ENCODE results near the gene MAD1L1.

MAD1L1 gene

DNA sequence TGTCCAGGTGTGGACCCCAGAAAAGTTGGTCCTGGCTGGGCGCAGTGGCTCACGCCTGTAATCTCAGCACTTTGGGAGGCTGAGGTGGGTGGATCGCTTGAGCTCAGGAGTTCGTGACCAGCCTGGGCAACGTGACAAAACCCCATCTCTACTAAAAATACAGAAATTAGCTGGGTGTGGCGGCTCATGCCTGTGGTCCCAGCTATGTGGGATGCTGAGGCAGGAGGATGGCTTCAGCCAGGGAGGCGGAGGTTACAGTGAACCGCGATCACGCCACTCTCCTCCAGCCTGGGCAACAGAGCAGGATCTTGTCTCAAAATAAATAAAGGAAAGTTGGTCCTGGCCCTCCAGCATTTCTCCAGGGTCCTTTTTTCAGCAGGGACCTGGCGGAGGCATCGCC is 10.7 kb upstream of the MAD1L1 start:
- no peak overlapping the region for H3K14ac ChIP-seq (ENCODE audit: low read length)
- WGBS (ENCODE audit: extremely low coverage, insufficient coverage, insufficient read length) = no CpG with 5 or more reads among the region's 12 CpGs
- no peak overlapping the region for H2BK12ac ChIP-seq (ENCODE audit: low read length)
- H2BK5ac ChIP-seq (ENCODE audit: low read depth, low read length, poor library complexity) = no peak overlapping the region
- peaks cover 8 to 9% of the 10 kb centered on the region in 2 experiments for H3K4me1 ChIP-seq (ENCODE audit: control insufficient read depth in 1 of 2, insufficient read depth in 2 of 2, low read length in 2 of 2)
- H3K27me3 ChIP-seq (ENCODE audit: insufficient read depth, low read length) = no peaks in the 10 kb centered on the region
- no peak for DNase-seq
- no peak overlapping the region for H3K4me2 ChIP-seq (ENCODE audit: low read length)
- H3K36me3 ChIP-seq (ENCODE audit: control insufficient read depth in 1 of 2, insufficient read depth in 2 of 2, low read length in 2 of 2) = peaks cover 15% of the 10 kb centered on the region in 2 experiments
- no peak overlapping the region for H3K18ac ChIP-seq (ENCODE audit: low read length)
- peaks cover 9% of the 10 kb centered on the region for H3K79me1 ChIP-seq (ENCODE audit: low read length)
- H3K9ac ChIP-seq (ENCODE audit: low read length) = no peak overlapping the region
- no peak overlapping the region for H4K12ac ChIP-seq (ENCODE audit: low read depth, low read length)
- no peak overlapping the region for H3K4me3 ChIP-seq (ENCODE audit: low read depth, low read length)
- H2BK120ac ChIP-seq (ENCODE audit: insufficient read depth, low read length, poor library complexity) = no peak overlapping the region
- H4K91ac ChIP-seq (ENCODE audit: low read depth, low read length) = no peak overlapping the region
- no peak overlapping the region for H3K27ac ChIP-seq (ENCODE audit: low read depth, low read length)
- H2AFZ ChIP-seq (ENCODE audit: insufficient read depth, low read length, poor library complexity) = no peak overlapping the region
- no peak overlapping the region for H4K8ac ChIP-seq (ENCODE audit: low read depth, low read length)
- no peak overlapping the region for H3K23ac ChIP-seq (ENCODE audit: low read length)
- H2AK5ac ChIP-seq (ENCODE audit: low read length) = no peak overlapping the region
- H3K79me2 ChIP-seq (ENCODE audit: control insufficient read depth, insufficient read depth, low read length, poor library complexity) = peaks cover 6% of the 10 kb centered on the region
- H3K9me3 ChIP-seq (ENCODE audit: insufficient read depth, low read depth, low read length) = no peaks in the 10 kb centered on the region
- H3K4ac ChIP-seq (ENCODE audit: low read depth, low read length) = no peak overlapping the region

DNA sequence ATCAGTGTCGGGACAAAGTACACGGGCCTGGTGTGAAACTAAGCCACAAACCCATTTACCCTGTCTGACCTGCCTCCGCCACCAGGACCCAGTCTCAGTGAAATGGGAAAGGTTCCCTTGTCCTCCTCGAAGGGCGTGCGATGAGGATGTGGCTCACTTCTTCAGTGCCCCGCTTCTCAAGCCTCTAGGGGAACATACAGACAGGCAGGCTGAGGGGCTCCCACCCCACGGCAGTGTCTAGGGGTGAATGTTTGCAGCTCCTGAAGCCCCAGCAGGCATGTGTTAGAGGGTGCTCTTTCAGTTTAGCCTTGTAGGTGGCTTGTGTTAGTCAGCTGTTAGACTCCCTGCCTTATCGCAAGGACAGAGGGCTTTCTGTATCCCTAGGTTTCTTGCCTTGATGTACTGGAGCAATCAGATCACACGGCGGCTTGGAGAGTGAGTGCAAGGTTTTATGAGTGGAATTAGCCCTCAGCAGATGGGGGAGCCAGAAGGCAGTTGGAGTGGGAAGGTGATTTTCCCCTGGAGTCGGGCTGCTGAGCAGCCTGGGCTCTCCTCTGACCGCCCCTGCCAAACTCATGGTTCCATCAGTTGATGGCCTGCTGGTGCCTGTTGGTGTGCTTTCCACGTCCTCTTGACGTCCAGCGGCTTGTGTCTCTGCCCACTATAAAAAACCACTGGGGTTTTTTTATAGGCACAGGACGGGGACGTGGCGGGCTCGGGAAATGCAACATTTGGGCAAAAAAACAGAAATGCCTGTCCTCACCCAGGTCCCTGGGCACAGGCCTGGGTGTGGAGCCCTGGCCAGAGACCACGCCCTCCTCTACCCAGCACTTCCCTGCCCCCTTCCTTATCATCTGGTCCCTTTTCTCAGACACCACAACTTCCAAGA is 10.0 kb upstream of the MAD1L1 start:
- H2BK120ac ChIP-seq (ENCODE audit: insufficient read depth, low read length, poor library complexity) = peak overlapping the region; percentile 32
- peaks cover 6% of the 10 kb centered on the region for H3K79me2 ChIP-seq (ENCODE audit: control insufficient read depth, insufficient read depth, low read length, poor library complexity)
- no peak overlapping the region for H3K4ac ChIP-seq (ENCODE audit: low read depth, low read length)
- H3K27ac ChIP-seq (ENCODE audit: low read depth, low read length) = no peak overlapping the region
- H3K9me3 ChIP-seq (ENCODE audit: insufficient read depth, low read depth, low read length) = no peaks in the 10 kb centered on the region
- H3K4me1 ChIP-seq (ENCODE audit: control insufficient read depth in 1 of 2, insufficient read depth in 2 of 2, low read length in 2 of 2) = peaks cover 8 to 9% of the 10 kb centered on the region in 2 experiments
- no peak overlapping the region for H3K18ac ChIP-seq (ENCODE audit: low read length)
- peak overlapping the region; percentile 3 for H3K14ac ChIP-seq (ENCODE audit: low read length)
- H4K12ac ChIP-seq (ENCODE audit: low read depth, low read length) = peak overlapping the region; percentile 35
- WGBS (ENCODE audit: extremely low coverage, insufficient coverage, insufficient read length) = no CpG with 5 or more reads among the region's 21 CpGs
- peak overlapping the region; percentile 79 for H2AFZ ChIP-seq (ENCODE audit: insufficient read depth, low read length, poor library complexity)
- H3K9ac ChIP-seq (ENCODE audit: low read length) = peak overlapping the region; percentile 81
- peak in 1 of 2 donors; percentile 22 for DNase-seq
- no peak overlapping the region for H2BK5ac ChIP-seq (ENCODE audit: low read depth, low read length, poor library complexity)
- peak overlapping the region; percentile 11 for H4K91ac ChIP-seq (ENCODE audit: low read depth, low read length)
- no peak overlapping the region for H2BK12ac ChIP-seq (ENCODE audit: low read length)
- H3K4me2 ChIP-seq (ENCODE audit: low read length) = peak overlapping the region; percentile 75
- no peaks in the 10 kb centered on the region for H3K27me3 ChIP-seq (ENCODE audit: insufficient read depth, low read length)
- peak overlapping the region; percentile 23 for H2AK5ac ChIP-seq (ENCODE audit: low read length)
- H3K4me3 ChIP-seq (ENCODE audit: low read depth, low read length) = peak overlapping the region; percentile 100
- H4K8ac ChIP-seq (ENCODE audit: low read depth, low read length) = peak overlapping the region; percentile 70
- peaks cover 9% of the 10 kb centered on the region for H3K79me1 ChIP-seq (ENCODE audit: low read length)
- no peak overlapping the region for H3K23ac ChIP-seq (ENCODE audit: low read length)
- H3K36me3 ChIP-seq (ENCODE audit: control insufficient read depth in 1 of 2, insufficient read depth in 2 of 2, low read length in 2 of 2) = peaks cover 21% of the 10 kb centered on the region in 2 experiments

DNA sequence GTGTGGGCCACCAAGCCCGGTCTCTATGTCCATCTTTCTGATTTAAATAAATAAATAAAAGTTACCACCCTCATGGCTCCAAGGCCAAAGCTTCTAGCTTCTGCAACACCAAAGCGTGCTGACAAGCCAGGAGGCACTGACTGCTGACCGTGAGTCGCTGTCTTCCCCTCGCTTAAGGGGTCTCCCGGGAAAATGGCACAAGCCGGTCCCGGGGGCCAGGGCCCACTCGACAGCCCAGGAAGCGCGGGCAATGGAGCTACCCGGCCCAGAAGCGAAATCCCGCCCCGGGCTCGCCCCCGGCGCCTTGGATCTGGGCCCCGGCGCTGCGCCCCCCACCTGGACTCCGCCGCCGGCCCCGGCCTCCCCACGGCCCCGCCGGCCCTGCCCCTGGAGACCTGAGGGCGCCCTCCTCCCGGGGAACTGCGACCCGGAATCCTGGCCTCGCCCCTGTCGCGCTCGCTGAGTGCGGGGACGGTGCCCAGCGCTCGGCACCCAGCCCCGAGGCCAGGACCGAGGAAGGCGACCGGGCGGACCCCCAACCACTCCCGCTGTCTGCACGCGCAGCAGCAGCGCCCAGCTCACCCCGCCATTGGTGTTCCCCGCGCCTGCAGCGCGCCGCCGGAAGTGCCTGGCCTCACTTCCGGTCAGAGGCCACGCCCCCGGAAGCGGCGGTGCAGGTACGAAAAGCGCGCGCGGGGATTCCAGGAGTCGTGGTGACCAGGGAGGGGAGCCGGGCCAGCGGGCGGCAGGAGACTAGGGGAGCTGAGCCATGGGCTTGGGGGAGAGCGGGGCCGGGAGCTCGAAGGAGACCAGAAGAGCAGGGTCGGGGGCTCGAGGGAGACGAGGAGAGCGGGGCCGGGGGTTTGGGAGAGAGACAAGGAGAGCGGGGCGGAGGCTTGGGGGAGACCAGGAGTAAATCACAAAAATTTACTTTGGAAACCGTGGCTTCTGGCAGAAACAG is 9.1 kb upstream of the MAD1L1 start, which contains the start of the genes MRM2 and NUDT1:
Gene MRM2, minus strand, starts transcription at position 626 of the 961 bp plus-strand sequence. Its CDS starts 36 bp downstream, at position 590.
Gene NUDT1, plus strand, starts transcription at position 647 of the 961 bp plus-strand sequence. CDS start 2,349 bp downstream, outside the sequence.
- Histone ChIP-seq H2BK12ac (ENCODE audit: low read length) (no peak within 1 kb of the TSS), H3K79me1 (ENCODE audit: low read length) (peaks cover 11% of the 10 kb centered on the region), H2BK5ac (ENCODE audit: low read depth, low read length, poor library complexity) (peak within 1 kb of the TSS; percentile 53), H3K27me3 (ENCODE audit: insufficient read depth, low read length) (no peaks in the 10 kb centered on the region), H3K27ac (ENCODE audit: low read depth, low read length) (peak within 1 kb of the TSS; percentile 3), H3K4me3 (ENCODE audit: low read depth, low read length) (peak within 1 kb of the TSS; percentile 100), H3K14ac (ENCODE audit: low read length) (peak within 1 kb of the TSS; percentile 97), H3K23ac (ENCODE audit: low read length) (no peak within 1 kb of the TSS), H3K18ac (ENCODE audit: low read length) (peak within 1 kb of the TSS; percentile 97), H3K4ac (ENCODE audit: low read depth, low read length) (peak within 1 kb of the TSS; percentile 99), H3K36me3 (ENCODE audit: control insufficient read depth in 1 of 2, insufficient read depth in 2 of 2, low read length in 2 of 2) (peaks cover 28 to 29% of the 10 kb centered on the region in 2 experiments), H2AK5ac (ENCODE audit: low read length) (peak within 1 kb of the TSS; percentile 92), H2BK120ac (ENCODE audit: insufficient read depth, low read length, poor library complexity) (peak within 1 kb of the TSS; percentile 84), H3K4me1 (ENCODE audit: control insufficient read depth in 1 of 2, insufficient read depth in 2 of 2, low read length in 2 of 2) (peaks cover 8 to 9% of the 10 kb centered on the region in 2 experiments), H4K91ac (ENCODE audit: low read depth, low read length) (peak within 1 kb of the TSS; percentile 93), H4K12ac (ENCODE audit: low read depth, low read length) (peak within 1 kb of the TSS; percentile 98), H4K8ac (ENCODE audit: low read depth, low read length) (peak within 1 kb of the TSS; percentile 98), H3K9me3 (ENCODE audit: insufficient read depth, low read depth, low read length) (no peaks in the 10 kb centered on the region), H3K9ac (ENCODE audit: low read length) (peak within 1 kb of the TSS; percentile 98), H2AFZ (ENCODE audit: insufficient read depth, low read length, poor library complexity) (peak within 1 kb of the TSS; percentile 94), H3K79me2 (ENCODE audit: control insufficient read depth, insufficient read depth, low read length, poor library complexity) (peaks cover 6% of the 10 kb centered on the region), H3K4me2 (ENCODE audit: low read length) (peak within 1 kb of the TSS; percentile 75)
- DNase-seq = peak; percentile 76 to 93
- no CpG with 5 or more reads among the region's 81 CpGs for WGBS (ENCODE audit: extremely low coverage, insufficient coverage, insufficient read length)

DNA sequence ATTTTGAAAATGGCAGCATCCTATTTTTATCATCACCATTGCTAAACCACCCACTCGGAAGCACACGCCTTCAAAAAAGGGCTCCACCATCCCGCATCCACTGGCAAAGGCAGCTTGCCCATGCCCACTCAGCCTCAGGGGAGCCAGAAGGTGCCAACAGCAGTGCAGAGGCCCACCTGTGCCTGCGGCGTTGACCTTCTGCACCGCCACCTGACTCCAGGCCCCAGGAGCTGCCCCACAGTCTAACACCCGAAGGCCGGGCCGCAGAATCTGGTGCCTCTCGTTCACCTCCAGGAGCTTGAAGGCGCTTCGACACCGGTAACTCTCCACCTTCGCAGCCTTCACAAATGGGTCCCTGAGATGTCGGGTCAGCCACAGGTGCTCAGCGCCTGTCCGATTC is 6.5 kb upstream of the MAD1L1 start:
- H4K91ac ChIP-seq (ENCODE audit: low read depth, low read length) = no peak overlapping the region
- no peak overlapping the region for H3K9ac ChIP-seq (ENCODE audit: low read length)
- H3K9me3 ChIP-seq (ENCODE audit: insufficient read depth, low read depth, low read length) = no peaks in the 10 kb centered on the region
- peaks cover 8 to 9% of the 10 kb centered on the region in 2 experiments for H3K4me1 ChIP-seq (ENCODE audit: control insufficient read depth in 1 of 2, insufficient read depth in 2 of 2, low read length in 2 of 2)
- no peak overlapping the region for H2AFZ ChIP-seq (ENCODE audit: insufficient read depth, low read length, poor library complexity)
- no peak overlapping the region for H3K14ac ChIP-seq (ENCODE audit: low read length)
- no peak overlapping the region for H2BK5ac ChIP-seq (ENCODE audit: low read depth, low read length, poor library complexity)
- no peak overlapping the region for H3K4me2 ChIP-seq (ENCODE audit: low read length)
- no peak overlapping the region for H4K8ac ChIP-seq (ENCODE audit: low read depth, low read length)
- H2BK120ac ChIP-seq (ENCODE audit: insufficient read depth, low read length, poor library complexity) = no peak overlapping the region
- peaks cover 36 to 39% of the 10 kb centered on the region in 2 experiments for H3K36me3 ChIP-seq (ENCODE audit: control insufficient read depth in 1 of 2, insufficient read depth in 2 of 2, low read length in 2 of 2)
- DNase-seq = no peak
- no peak overlapping the region for H3K4ac ChIP-seq (ENCODE audit: low read depth, low read length)
- H3K79me1 ChIP-seq (ENCODE audit: low read length) = peaks cover 12% of the 10 kb centered on the region
- peaks cover 6% of the 10 kb centered on the region for H3K79me2 ChIP-seq (ENCODE audit: control insufficient read depth, insufficient read depth, low read length, poor library complexity)
- H3K18ac ChIP-seq (ENCODE audit: low read length) = no peak overlapping the region
- no peak overlapping the region for H2AK5ac ChIP-seq (ENCODE audit: low read length)
- WGBS (ENCODE audit: extremely low coverage, insufficient coverage, insufficient read length) = no CpG with 5 or more reads among the region's 17 CpGs
- H3K4me3 ChIP-seq (ENCODE audit: low read depth, low read length) = peak overlapping the region; percentile 23
- no peak overlapping the region for H3K27ac ChIP-seq (ENCODE audit: low read depth, low read length)
- H3K23ac ChIP-seq (ENCODE audit: low read length) = no peak overlapping the region
- no peak overlapping the region for H2BK12ac ChIP-seq (ENCODE audit: low read length)
- no peaks in the 10 kb centered on the region for H3K27me3 ChIP-seq (ENCODE audit: insufficient read depth, low read length)
- no peak overlapping the region for H4K12ac ChIP-seq (ENCODE audit: low read depth, low read length)

Measured in trophoblast cell (in vitro differentiated cells and primary cell).